HG03354 (cell line): ENCODE data around the gene UTY.

ENCODE experiments used
- ATAC-seq: cut with Tn5 transposase; IDR thresholded peaks from one replicate; pipeline ENCODE4 v1.9.1; 2021; ENCODE audit warnings: mild to moderate bottlenecking; ENCODE audit not compliant: unreplicated experiment, poor library complexity, severe bottlenecking

The UTY gene

GRCh38 chrY:13416869-13417661, 62.8 kb downstream of the UTY start:
- ATAC-seq, result no peak

GRCh38 chrY:13415556-13415955, 64.3 kb downstream of the UTY start:
- ATAC-seq, result no peak

- no peak for ATAC-seq
These were observed 81.0 kb downstream of the UTY start for GRCh38 chrY:13398876-13399275.

- no peak for ATAC-seq
These were observed 98.6 kb downstream of the UTY start for GRCh38 chrY:13381110-13381683.

GRCh38 chrY:13370868-13371800, 108.7 kb downstream of the UTY start:
- ATAC-seq, result no peak

- ATAC-seq, result no peak
These were observed 109.6 kb downstream of the UTY start for GRCh38 chrY:13370245-13370644.

- no peak for ATAC-seq
These were observed 111.4 kb downstream of the UTY start for GRCh38 chrY:13368513-13368845.

GRCh38 chrY:13363641-13364040, 116.2 kb downstream of the UTY start:
- no peak for ATAC-seq

GRCh38 chrY:13362662-13363061, 117.2 kb downstream of the UTY start:
- no peak for ATAC-seq

- no peak for ATAC-seq
These were observed 117.9 kb downstream of the UTY start for GRCh38 chrY:13361656-13362636.

- no peak for ATAC-seq
These were observed 128.4 kb downstream of the UTY start for GRCh38 chrY:13351443-13351842.

- no peak for ATAC-seq
These were observed 132.7 kb downstream of the UTY start for GRCh38 chrY:13347106-13347505.

GRCh38 chrY:13345549-13345948, 134.3 kb downstream of the UTY start:
- no peak for ATAC-seq

GRCh38 chrY:13343307-13343946, 136.4 kb downstream of the UTY start:
- no peak for ATAC-seq

- no peak for ATAC-seq
These were observed 139.9 kb downstream of the UTY start for GRCh38 chrY:13339939-13340338.

- no peak for ATAC-seq
These were observed 140.5 kb downstream of the UTY start for GRCh38 chrY:13339381-13339780.

- no peak for ATAC-seq
These were observed 141.1 kb downstream of the UTY start for GRCh38 chrY:13338711-13339110.

- ATAC-seq, result no peak
These were observed 141.9 kb downstream of the UTY start for GRCh38 chrY:13337934-13338333.

GRCh38 chrY:13333791-13334190, 146.0 kb downstream of the UTY start:
- no peak for ATAC-seq
